HEK293 (cell line): Measurements from ENCODE around the gene IL33.

Experiments
- CTCF ChIA-PET: fragments of 350-600 bp; formaldehyde crosslinking; extraction: SDS; loops from one replicate; lab custom pipeline; 2021; ENCODE audit warnings: antibody characterized with exemption; lab: Yijun Ruan, JAX
- POLR2A ChIA-PET: fragments of 300-600 bp; formaldehyde crosslinking; extraction: SDS; loops from one replicate; lab custom pipeline; 2020; ENCODE audit warnings: antibody characterized with exemption, inconsistent platforms; lab: Yijun Ruan, JAX
- H3K27ac ChIP-seq: fragments of 200-500 bp; sonication (Bioruptor generic); 2 replicates; pipeline ENCODE4 v1.5.1; 2014; ENCODE audit warnings: low read depth, low read length, control low read depth, inconsistent platforms; ENCODE audit errors: extremely low read depth
- H3K36me3 ChIP-seq, 2 experiments: fragments of 200-500 bp in 1 of 2; sonication (Bioruptor generic) in 1 of 2; 1 replicate in 1 of 2; 2 replicates in 1 of 2; pipeline ENCODE4 v1.5.1; 2014 to 2017; ENCODE audit warnings: inconsistent platforms in 2 of 2, low read length in 2 of 2; ENCODE audit not compliant: control insufficient read depth in 2 of 2, insufficient read depth in 1 of 2
- H3K4me1 ChIP-seq: fragments of 200-500 bp; sonication (Bioruptor generic); 2 replicates; pipeline ENCODE4 v1.5.1; 2014; ENCODE audit warnings: mild to moderate bottlenecking, low read length, inconsistent platforms; ENCODE audit not compliant: control insufficient read depth, insufficient read depth
- H3K4me3 ChIP-seq: 2 replicates; pipeline ENCODE4 v1.5.1; 2011; ENCODE audit warnings: low read depth, mild to moderate bottlenecking, control low read depth, low read length, moderate library complexity
- H3K9me3 ChIP-seq: fragments of 200-500 bp; sonication (Bioruptor generic); 2 replicates; pipeline ENCODE4 v1.5.1; 2014; ENCODE audit warnings: low read depth, low read length, inconsistent platforms; ENCODE audit not compliant: control insufficient read depth, insufficient read depth
- KLF16 ChIP-seq: fragments of 450-650 bp; formaldehyde crosslinking; IDR thresholded peaks from 2 replicates; pipeline ENCODE4 v1.5.1; 2017; ENCODE audit warnings: missing biosample characterization, missing genetic modification characterization
- OVOL3 ChIP-seq: fragments of 450-650 bp; formaldehyde crosslinking; IDR thresholded peaks from 2 replicates; pipeline ENCODE4 v1.5.1; 2016; ENCODE audit warnings: missing biosample characterization, missing genetic modification characterization
- REPIN1 ChIP-seq: fragments of 450-650 bp; formaldehyde crosslinking; IDR thresholded peaks from 2 replicates; pipeline ENCODE4 v1.5.1; 2017; ENCODE audit warnings: missing biosample characterization, missing genetic modification characterization, low read depth
- TCF7L2 ChIP-seq: IDR thresholded peaks from 2 replicates; pipeline ENCODE4 v1.6.1; 2011; ENCODE audit warnings: low read depth, mild to moderate bottlenecking, inconsistent platforms, low read length, moderate library complexity, borderline replicate concordance
- ZBTB49 ChIP-seq: fragments of 450-650 bp; formaldehyde crosslinking; IDR thresholded peaks from 2 replicates; pipeline ENCODE4 v1.5.1; 2016; ENCODE audit warnings: missing biosample characterization, missing genetic modification characterization, low read depth
- ZNF138 ChIP-seq: fragments of 450-650 bp; formaldehyde crosslinking; IDR thresholded peaks from 2 replicates; pipeline ENCODE4 v1.5.1; 2016; ENCODE audit warnings: missing biosample characterization, missing genetic modification characterization, borderline replicate concordance
- ZNF335 ChIP-seq: fragments of 450-650 bp; formaldehyde crosslinking; conservative IDR thresholded peaks from 2 replicates; pipeline ENCODE4 v1.5.1; 2016; ENCODE audit warnings: missing biosample characterization, missing genetic modification characterization
- ZNF404 ChIP-seq: fragments of 450-650 bp; formaldehyde crosslinking; IDR thresholded peaks from 2 replicates; pipeline ENCODE4 v1.5.1; 2017; ENCODE audit warnings: missing biosample characterization, missing genetic modification characterization
- ZNF48 ChIP-seq: fragments of 450-650 bp; formaldehyde crosslinking; IDR thresholded peaks from 2 replicates; pipeline ENCODE4 v1.5.1; 2016; ENCODE audit warnings: missing biosample characterization, missing genetic modification characterization
- ZNF561 ChIP-seq: fragments of 450-650 bp; IDR thresholded peaks from 2 replicates; pipeline ENCODE4 v1.5.1; 2018; ENCODE audit warnings: missing biosample characterization, missing genetic modification characterization, borderline replicate concordance
- ZNF701 ChIP-seq: fragments of 450-650 bp; formaldehyde crosslinking; IDR thresholded peaks from 2 replicates; pipeline ENCODE4 v1.5.1; 2016; ENCODE audit warnings: missing biosample characterization, missing genetic modification characterization
- ZSCAN18 ChIP-seq: fragments of 450-650 bp; formaldehyde crosslinking; IDR thresholded peaks from 2 replicates; pipeline ENCODE4 v1.5.1; 2016; ENCODE audit warnings: missing biosample characterization, missing genetic modification characterization
- TF ChIP-seq, protein P1 (sequence below): IDR thresholded peaks from 2 replicates; pipeline ENCODE4 v1.6.1; 2011; ENCODE audit warnings: mild to moderate bottlenecking, low read depth, low read length, borderline replicate concordance
- TF ChIP-seq, protein P2 (sequence below): fragments of 450-650 bp; formaldehyde crosslinking; IDR thresholded peaks from 2 replicates; pipeline ENCODE4 v1.5.1; 2017; ENCODE audit warnings: missing biosample characterization, missing genetic modification characterization
- TF ChIP-seq, protein P3 (sequence below): fragments of 450-650 bp; formaldehyde crosslinking; IDR thresholded peaks from 2 replicates; pipeline ENCODE4 v1.5.1; 2017; ENCODE audit warnings: missing biosample characterization, missing genetic modification characterization

The IL33 gene

GRCh38 chr9:6229186-6229585, 13.6 kb downstream of the IL33 start:
- ChIA-PET CTCF (interaction anchor here (0.6 kb wide), 1 partner anchor 996 kb away, joined by 3 read pairs; no protein-coding TSS in a partner anchor), POLR2A (no interaction called here)
- H3K4me3 ChIP-seq = no peak overlapping the region
- peaks cover 16% of the 10 kb centered on the region for H3K4me1 ChIP-seq
- no peaks in the 10 kb centered on the region for H3K36me3 ChIP-seq
- TF ChIP-seq ZNF404 (tag by site-specific recombination) = no peak
- TF ChIP-seq, protein P1, sequence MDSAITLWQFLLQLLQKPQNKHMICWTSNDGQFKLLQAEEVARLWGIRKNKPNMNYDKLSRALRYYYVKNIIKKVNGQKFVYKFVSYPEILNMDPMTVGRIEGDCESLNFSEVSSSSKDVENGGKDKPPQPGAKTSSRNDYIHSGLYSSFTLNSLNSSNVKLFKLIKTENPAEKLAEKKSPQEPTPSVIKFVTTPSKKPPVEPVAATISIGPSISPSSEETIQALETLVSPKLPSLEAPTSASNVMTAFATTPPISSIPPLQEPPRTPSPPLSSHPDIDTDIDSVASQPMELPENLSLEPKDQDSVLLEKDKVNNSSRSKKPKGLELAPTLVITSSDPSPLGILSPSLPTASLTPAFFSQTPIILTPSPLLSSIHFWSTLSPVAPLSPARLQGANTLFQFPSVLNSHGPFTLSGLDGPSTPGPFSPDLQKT = no peak
- H3K27ac ChIP-seq = no peak overlapping the region
- no peaks in the 10 kb centered on the region for H3K9me3 ChIP-seq

DNA sequence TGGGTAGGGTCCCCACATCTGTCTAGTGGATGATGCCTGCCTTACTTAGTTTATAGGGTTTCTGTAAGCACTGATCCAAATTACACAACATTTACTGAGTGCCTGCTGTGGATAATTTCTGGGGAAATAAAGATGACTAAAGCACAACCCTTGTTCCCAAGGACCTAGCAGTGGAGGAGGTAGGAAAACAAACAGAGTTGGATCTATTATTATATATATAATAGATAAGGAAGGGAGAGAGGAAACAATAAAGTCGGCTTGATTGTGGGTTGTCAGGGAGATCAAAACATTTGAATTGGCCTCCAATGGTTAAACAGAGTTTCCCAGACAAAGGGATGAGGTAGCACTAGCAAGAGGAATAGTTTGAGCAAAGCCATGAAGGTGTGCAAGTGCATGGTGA, 14.0 kb downstream of the IL33 start:
- ChIA-PET CTCF (interaction anchor here (0.6 kb wide), 1 partner anchor 996 kb away, joined by 3 read pairs; no protein-coding TSS in a partner anchor), POLR2A (no interaction called here)
- no peaks in the 10 kb centered on the region for H3K36me3 ChIP-seq
- peaks cover 16% of the 10 kb centered on the region for H3K4me1 ChIP-seq
- no peak overlapping the region for H3K4me3 ChIP-seq
- no peaks in the 10 kb centered on the region for H3K9me3 ChIP-seq
- TF ChIP-seq TCF7L2 (peak; percentile 38; the same call in 1 of the 2 replicates), ZNF48 (no peak)
- H3K27ac ChIP-seq = peak overlapping the region; percentile 28; the same call in 1 of the 2 replicates

DNA sequence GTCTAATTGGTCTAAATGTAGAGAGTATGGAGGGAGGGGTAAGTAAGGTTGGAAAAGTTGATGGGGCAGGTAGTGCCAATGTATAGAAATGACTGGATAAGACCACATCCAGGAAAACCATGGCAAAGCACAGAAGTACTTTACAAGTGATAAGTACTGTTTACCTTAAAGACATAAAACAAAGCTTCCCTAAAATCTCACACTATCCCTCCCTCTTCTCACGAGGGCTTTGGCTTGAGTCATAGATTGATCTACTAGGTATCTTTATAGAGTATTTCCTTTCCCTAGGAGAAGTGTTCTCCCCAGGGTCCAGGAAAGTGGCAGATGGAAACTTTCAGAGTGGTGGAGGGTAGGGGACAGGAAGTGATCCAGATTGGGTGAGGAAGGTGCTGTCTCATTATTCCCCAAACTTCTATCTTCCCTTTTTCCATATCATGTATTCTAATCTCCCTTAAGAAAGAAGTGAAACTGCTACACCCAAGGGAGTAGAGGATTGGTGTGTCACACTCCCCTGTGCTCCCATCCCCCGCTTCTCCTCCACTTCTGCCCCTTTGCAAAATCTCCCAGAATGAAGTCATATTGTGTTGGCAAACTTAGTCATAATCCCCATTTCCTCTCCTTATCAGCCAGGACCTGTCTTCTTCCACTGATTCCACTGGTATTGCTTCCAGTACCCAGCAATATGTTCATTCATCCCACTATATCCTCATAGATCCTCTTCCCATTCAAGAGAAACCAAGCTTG, 14.6 kb downstream of the IL33 start:
- no peaks in the 10 kb centered on the region for H3K36me3 ChIP-seq
- peaks cover 16% of the 10 kb centered on the region for H3K4me1 ChIP-seq
- TF ChIP-seq ZNF335 = 0 out of 2 replicates have a peak, but pooled peaks have one; percentile 15
- peak; percentile 2; the same call in 1 of the 2 replicates for TF ChIP-seq TCF7L2
- TF ChIP-seq ZBTB49 (tag by site-specific recombination) = no peak
- TF ChIP-seq, protein P2, sequence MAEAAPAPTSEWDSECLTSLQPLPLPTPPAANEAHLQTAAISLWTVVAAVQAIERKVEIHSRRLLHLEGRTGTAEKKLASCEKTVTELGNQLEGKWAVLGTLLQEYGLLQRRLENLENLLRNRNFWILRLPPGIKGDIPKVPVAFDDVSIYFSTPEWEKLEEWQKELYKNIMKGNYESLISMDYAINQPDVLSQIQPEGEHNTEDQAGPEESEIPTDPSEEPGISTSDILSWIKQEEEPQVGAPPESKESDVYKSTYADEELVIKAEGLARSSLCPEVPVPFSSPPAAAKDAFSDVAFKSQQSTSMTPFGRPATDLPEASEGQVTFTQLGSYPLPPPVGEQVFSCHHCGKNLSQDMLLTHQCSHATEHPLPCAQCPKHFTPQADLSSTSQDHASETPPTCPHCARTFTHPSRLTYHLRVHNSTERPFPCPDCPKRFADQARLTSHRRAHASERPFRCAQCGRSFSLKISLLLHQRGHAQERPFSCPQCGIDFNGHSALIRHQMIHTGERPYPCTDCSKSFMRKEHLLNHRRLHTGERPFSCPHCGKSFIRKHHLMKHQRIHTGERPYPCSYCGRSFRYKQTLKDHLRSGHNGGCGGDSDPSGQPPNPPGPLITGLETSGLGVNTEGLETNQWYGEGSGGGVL = 0 out of 2 replicates have a peak, but pooled peaks have one; percentile 9
- POLR2A ChIA-PET = no interaction called here
- H3K9me3 ChIP-seq = no peaks in the 10 kb centered on the region
- peak overlapping the region; percentile 28; the same call in 1 of the 2 replicates for H3K27ac ChIP-seq
- CTCF ChIA-PET = no interaction called here
- H3K4me3 ChIP-seq = no peak overlapping the region

GRCh38 chr9:6232336-6232945, 16.8 kb downstream of the IL33 start:
- CTCF ChIA-PET = no interaction called here
- H3K9me3 ChIP-seq = no peaks in the 10 kb centered on the region
- POLR2A ChIA-PET = no interaction called here
- H3K27ac ChIP-seq = no peak overlapping the region
- no peak overlapping the region for H3K4me3 ChIP-seq
- no peaks in the 10 kb centered on the region for H3K36me3 ChIP-seq
- H3K4me1 ChIP-seq = peaks cover 9% of the 10 kb centered on the region
- no peak for TF ChIP-seq KLF16
- TF ChIP-seq OVOL3 = no peak
- TF ChIP-seq, protein P3, sequence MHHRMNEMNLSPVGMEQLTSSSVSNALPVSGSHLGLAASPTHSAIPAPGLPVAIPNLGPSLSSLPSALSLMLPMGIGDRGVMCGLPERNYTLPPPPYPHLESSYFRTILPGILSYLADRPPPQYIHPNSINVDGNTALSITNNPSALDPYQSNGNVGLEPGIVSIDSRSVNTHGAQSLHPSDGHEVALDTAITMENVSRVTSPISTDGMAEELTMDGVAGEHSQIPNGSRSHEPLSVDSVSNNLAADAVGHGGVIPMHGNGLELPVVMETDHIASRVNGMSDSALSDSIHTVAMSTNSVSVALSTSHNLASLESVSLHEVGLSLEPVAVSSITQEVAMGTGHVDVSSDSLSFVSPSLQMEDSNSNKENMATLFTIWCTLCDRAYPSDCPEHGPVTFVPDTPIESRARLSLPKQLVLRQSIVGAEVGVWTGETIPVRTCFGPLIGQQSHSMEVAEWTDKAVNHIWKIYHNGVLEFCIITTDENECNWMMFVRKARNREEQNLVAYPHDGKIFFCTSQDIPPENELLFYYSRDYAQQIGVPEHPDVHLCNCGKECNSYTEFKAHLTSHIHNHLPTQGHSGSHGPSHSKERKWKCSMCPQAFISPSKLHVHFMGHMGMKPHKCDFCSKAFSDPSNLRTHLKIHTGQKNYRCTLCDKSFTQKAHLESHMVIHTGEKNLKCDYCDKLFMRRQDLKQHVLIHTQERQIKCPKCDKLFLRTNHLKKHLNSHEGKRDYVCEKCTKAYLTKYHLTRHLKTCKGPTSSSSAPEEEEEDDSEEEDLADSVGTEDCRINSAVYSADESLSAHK = no peak
- no peak for TF ChIP-seq ZSCAN18 (tag by site-specific recombination)
- no peak for TF ChIP-seq ZNF701 (tag by site-specific recombination)
- TF ChIP-seq REPIN1 = no peak
- TF ChIP-seq ZNF138 (tag by site-specific recombination) = no peak
- TF ChIP-seq ZNF561 (tag by site-specific recombination) = no peak
